ENCODE results near the gene NCL.
A peak's percentile ranks its signal among the peaks of the same experiment; 100 is the strongest.

Gene NCL

DNA sequence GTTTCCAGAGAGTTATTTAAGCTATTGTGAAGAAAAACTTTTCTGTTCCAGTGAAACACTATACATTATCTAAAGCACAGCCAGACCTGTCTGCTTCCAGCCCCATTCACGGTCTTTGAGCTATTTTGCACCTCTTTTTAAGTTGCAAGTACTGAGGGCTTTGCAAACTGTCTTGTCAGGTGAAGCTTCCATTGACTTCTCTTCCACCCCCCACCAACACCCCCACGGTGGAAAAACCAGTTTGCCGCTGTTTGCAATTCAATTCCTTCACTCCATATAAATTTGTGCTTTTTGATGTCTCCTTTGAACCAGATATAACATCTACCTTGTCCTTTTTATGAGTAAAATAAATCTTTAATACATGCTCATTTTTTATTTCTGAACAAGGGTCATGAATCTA lies 53.0 kb downstream of the NCL start:
- Histone ChIP-seq H3K4me2 (ENCODE audit: low read length) (no peak overlapping the region), H3K79me2 (ENCODE audit: control insufficient read depth, low read length) (no peaks in the 10 kb centered on the region), H3K9me2 (replicated peaks; ENCODE audit: control insufficient read depth, low read length) (no peaks in the 10 kb centered on the region), H3K9me3 (ENCODE audit: control insufficient read depth, insufficient read depth, low read length) (peaks cover 10% of the 10 kb centered on the region), H3F3A (ENCODE audit: control insufficient read depth, insufficient read depth) (no peaks in the 10 kb centered on the region), H3K4me3 (ENCODE audit: low read length) (no peak overlapping the region), H3K27me3 (ENCODE audit: control insufficient read depth, low read length) (peaks cover 5% of the 10 kb centered on the region; the same call in 1 of the 2 replicates), H4K20me1 (ENCODE audit: control insufficient read depth, insufficient read depth, low read depth, low read length) (no peaks in the 10 kb centered on the region), H3K36me3 (ENCODE audit: control insufficient read depth, low read length) (no peaks in the 10 kb centered on the region), H3K27ac (ENCODE audit: low read depth, low read length) (no peak overlapping the region), H3K4me1 (ENCODE audit: control insufficient read depth, low read length) (peaks cover 19% of the 10 kb centered on the region)
- TF ChIP-seq CTCF (IDR thresholded peaks at IDR 0.05; ENCODE audit: low read depth, low read length, poor library complexity, severe bottlenecking) (no peak), EZH2phosphoT487 (IDR thresholded peaks at IDR 0.05; ENCODE audit: borderline replicate concordance, low read length) (no peak)

- H3K9me3 ChIP-seq (ENCODE audit: control insufficient read depth, insufficient read depth, low read length), result peaks cover 10% of the 10 kb centered on the region
- H3K4me1 ChIP-seq (ENCODE audit: control insufficient read depth, low read length), result peaks cover 26% of the 10 kb centered on the region
- peaks cover 5% of the 10 kb centered on the region; the same call in 1 of the 2 replicates for H3K27me3 ChIP-seq (ENCODE audit: control insufficient read depth, low read length)
- H3K79me2 ChIP-seq (ENCODE audit: control insufficient read depth, low read length), result no peaks in the 10 kb centered on the region
- H3K4me3 ChIP-seq (ENCODE audit: low read length), result no peak overlapping the region
- TF ChIP-seq CTCF (IDR thresholded peaks at IDR 0.05; ENCODE audit: low read depth, low read length, poor library complexity, severe bottlenecking) (peak; percentile 63), EZH2phosphoT487 (IDR thresholded peaks at IDR 0.05; ENCODE audit: borderline replicate concordance, low read length) (no peak)
- no peak overlapping the region for H3K27ac ChIP-seq (ENCODE audit: low read depth, low read length)
- H3K4me2 ChIP-seq (ENCODE audit: low read length), result no peak overlapping the region
- no peaks in the 10 kb centered on the region for H3F3A ChIP-seq (ENCODE audit: control insufficient read depth, insufficient read depth)
- H4K20me1 ChIP-seq (ENCODE audit: control insufficient read depth, insufficient read depth, low read depth, low read length), result no peaks in the 10 kb centered on the region
- no peaks in the 10 kb centered on the region for H3K9me2 ChIP-seq (replicated peaks; ENCODE audit: control insufficient read depth, low read length)
- no peaks in the 10 kb centered on the region for H3K36me3 ChIP-seq (ENCODE audit: control insufficient read depth, low read length)
Measured at GRCh38 chr2:231410293-231411004, 53.8 kb downstream of the NCL start.

- Histone ChIP-seq H3K9me2 (replicated peaks; ENCODE audit: control insufficient read depth, low read length) (no peaks in the 10 kb centered on the region), H3F3A (ENCODE audit: control insufficient read depth, insufficient read depth) (no peaks in the 10 kb centered on the region), H3K4me2 (ENCODE audit: low read length) (no peak overlapping the region), H3K27me3 (ENCODE audit: control insufficient read depth, low read length) (peaks cover 5% of the 10 kb centered on the region; the same call in 1 of the 2 replicates), H3K4me3 (ENCODE audit: low read length) (no peak overlapping the region), H3K27ac (ENCODE audit: low read depth, low read length) (no peak overlapping the region), H4K20me1 (ENCODE audit: control insufficient read depth, insufficient read depth, low read depth, low read length) (no peaks in the 10 kb centered on the region), H3K9me3 (ENCODE audit: control insufficient read depth, insufficient read depth, low read length) (peaks cover 10% of the 10 kb centered on the region), H3K79me2 (ENCODE audit: control insufficient read depth, low read length) (no peaks in the 10 kb centered on the region), H3K36me3 (ENCODE audit: control insufficient read depth, low read length) (no peaks in the 10 kb centered on the region), H3K4me1 (ENCODE audit: control insufficient read depth, low read length) (peaks cover 30% of the 10 kb centered on the region)
- TF ChIP-seq CTCF (IDR thresholded peaks at IDR 0.05; ENCODE audit: low read depth, low read length, poor library complexity, severe bottlenecking), result no peak
- no peak for TF ChIP-seq EZH2phosphoT487 (IDR thresholded peaks at IDR 0.05; ENCODE audit: borderline replicate concordance, low read length)
Measured at GRCh38 chr2:231409776-231410175, 54.5 kb downstream of the NCL start.

Measured in DOHH2 (cell line).